GM23338 (cell line): ENCODE data around the gene FREM3. TPM values are rescaled to one million over a fixed set of nuclear protein-coding genes. Genes with fewer than 3 reads are reported as not detected.

Experiments
- ATAC-seq: fragments of 200-7000 bp; cut with Tn5 transposase; 3 replicates; pipeline ENCODE4 v1.9.1; 2020
- DNase-seq: peaks from one replicate; pipeline ENCODE4 v3.0.0-alpha.2; 2015; ENCODE audit warnings: low spot score
- H2AFZ ChIP-seq: fragments of 200-600 bp; sonication (generic); 2 replicates; pipeline ENCODE4 v1.8.0; 2016; ENCODE audit warnings: antibody characterized with exemption, mild to moderate bottlenecking, moderate library complexity
- H3F3A ChIP-seq: fragments of 200-600 bp; sonication (generic); replicated peaks from 2 replicates; pipeline ENCODE4 v1.8.0; 2017; ENCODE audit warnings: antibody characterized with exemption, mixed run types, low read depth
- H3K27ac ChIP-seq: fragments of 200-600 bp; sonication (generic); 2 replicates; pipeline ENCODE4 v1.6.1; 2016; ENCODE audit warnings: low read depth
- H3K27me3 ChIP-seq: fragments of 200-600 bp; sonication (generic); 2 replicates; pipeline ENCODE4 v1.8.0; 2016; ENCODE audit warnings: mild to moderate bottlenecking, mixed run types, moderate library complexity; ENCODE audit not compliant: insufficient read depth
- H3K36me3 ChIP-seq: fragments of 200-600 bp; sonication (generic); 2 replicates; pipeline ENCODE4 v1.8.0; 2016; ENCODE audit warnings: mild to moderate bottlenecking; ENCODE audit not compliant: insufficient read depth
- H3K4me1 ChIP-seq: fragments of 200-600 bp; sonication (generic); 2 replicates; pipeline ENCODE4 v1.8.0; 2016; ENCODE audit warnings: mild to moderate bottlenecking, moderate library complexity; ENCODE audit not compliant: insufficient read depth
- H3K4me2 ChIP-seq: fragments of 200-600 bp; sonication (generic); 2 replicates; pipeline ENCODE4 v1.7.1; 2017; ENCODE audit warnings: mixed run types
- H3K4me3 ChIP-seq: fragments of 200-600 bp; sonication (generic); 2 replicates; pipeline ENCODE4 v1.6.1; 2016; ENCODE audit warnings: mixed run types
- H3K79me2 ChIP-seq: fragments of 200-600 bp; sonication (generic); replicated peaks from 2 replicates; pipeline ENCODE4 v1.8.0; 2017; ENCODE audit warnings: mild to moderate bottlenecking; ENCODE audit not compliant: insufficient read depth
- H3K9me2 ChIP-seq: fragments of 200-600 bp; sonication (generic); 2 replicates; pipeline ENCODE4 v1.8.0; 2017; ENCODE audit not compliant: insufficient read depth
- H4K20me1 ChIP-seq: fragments of 200-600 bp; sonication (generic); replicated peaks from 2 replicates; pipeline ENCODE4 v1.8.0; 2017; ENCODE audit warnings: mild to moderate bottlenecking; ENCODE audit not compliant: insufficient read depth
- H3K27ac Mint-ChIP-seq: 2 replicates; pipeline ENCODE4 v1.8.0; 2020; ENCODE audit warnings: inconsistent platforms, mild to moderate bottlenecking, moderate library complexity, mixed read lengths
- H3K27me3 Mint-ChIP-seq: 3 replicates; pipeline ENCODE4 v1.8.0; 2022; ENCODE audit warnings: low read depth, mild to moderate bottlenecking, moderate library complexity, mixed read lengths, inconsistent platforms; ENCODE audit not compliant: insufficient read depth, poor library complexity
- H3K36me3 Mint-ChIP-seq: 3 replicates; pipeline ENCODE4 v1.8.0; 2021; ENCODE audit warnings: low read depth, mild to moderate bottlenecking, inconsistent platforms, moderate library complexity, mixed read lengths
- H3K4me1 Mint-ChIP-seq: 3 replicates; pipeline ENCODE4 v1.8.0; 2020; ENCODE audit warnings: mild to moderate bottlenecking, inconsistent platforms, mixed read lengths
- H3K4me3 Mint-ChIP-seq: 3 replicates; pipeline ENCODE4 v1.8.0; 2021; ENCODE audit warnings: moderate library complexity, mild to moderate bottlenecking, inconsistent platforms, mixed read lengths
- H3K9me3 Mint-ChIP-seq: 3 replicates; pipeline ENCODE4 v1.8.0; 2020; ENCODE audit warnings: moderate library complexity, mild to moderate bottlenecking, inconsistent platforms, mixed read lengths
- CREB1 ChIP-seq: fragments of 250-450 bp; sonication (Bioruptor Pico); IDR thresholded peaks from 2 replicates; pipeline ENCODE4 v1.5.0; 2020; ENCODE audit warnings: low read depth, mild to moderate bottlenecking, moderate library complexity
- EZH2 ChIP-seq: fragments of 200-600 bp; sonication (generic); IDR thresholded peaks from one replicate; pipeline ENCODE4 v1.8.0; 2017; ENCODE audit warnings: antibody characterized with exemption, mild to moderate bottlenecking, low read depth; ENCODE audit not compliant: unreplicated experiment
- EZH2phosphoT487 ChIP-seq: fragments of 200-600 bp; sonication (generic); IDR thresholded peaks from one replicate; pipeline ENCODE4 v1.8.1; 2018; ENCODE audit warnings: antibody characterized with exemption; ENCODE audit not compliant: unreplicated experiment
- NANOG ChIP-seq: IDR thresholded peaks from 2 replicates; pipeline ENCODE4 v1.6.1; 2016; ENCODE audit warnings: antibody characterized with exemption, borderline replicate concordance
- POLR2AphosphoS5 ChIP-seq: IDR thresholded peaks from 2 replicates; pipeline ENCODE4 v1.6.1; 2016; ENCODE audit warnings: antibody characterized with exemption, low read depth
- STAT1 ChIP-seq: IDR thresholded peaks from one replicate; pipeline ENCODE4 v1.6.1; 2016; ENCODE audit warnings: antibody characterized with exemption; ENCODE audit not compliant: unreplicated experiment
- ZNF114 ChIP-seq: fragments of 250-450 bp; sonication (Bioruptor Pico); IDR thresholded peaks from 2 replicates; pipeline ENCODE4 v1.5.0; 2020; ENCODE audit warnings: mild to moderate bottlenecking, moderate library complexity
- ZNF331 ChIP-seq: fragments of 250-450 bp; sonication (Bioruptor Pico); IDR thresholded peaks from 2 replicates; pipeline ENCODE4 v1.5.0; 2020; ENCODE audit warnings: low read depth, mild to moderate bottlenecking, moderate library complexity
- polyA plus RNA-seq: library from polyadenylated mRNA; unstranded; fragments of >200 nt; fragmentation: Nextera tagmentation; extraction: Ambion mirVana; gene quantifications from 2 replicates; pipeline ENCODE4 v1.2.1, GENCODE V29; 2016
- total RNA-seq: library from RNA; depleted of rRNA; stranded (reverse); fragments of >200 nt; shearing (Covaris generic); gene quantifications from 2 replicates; pipeline ENCODE4 v1.2.3, GENCODE V29; 2014
- TF ChIP-seq, protein P1 (sequence below), 2 experiments: fragments of 200-600 bp in 1 of 2; sonication (generic) in 1 of 2; conservative IDR thresholded peaks; 2 replicates each; pipeline versions ENCODE4 v1.5.1 to v1.6.1; 2016 to 2017; ENCODE audit warnings: antibody characterized with exemption in 2 of 2, low read depth in 2 of 2, mild to moderate bottlenecking in 2 of 2, moderate library complexity in 1 of 2
- TF ChIP-seq, protein P2 (sequence below): IDR thresholded peaks from 2 replicates; pipeline ENCODE4 v1.6.1; 2016; ENCODE audit warnings: antibody characterized with exemption
- TF ChIP-seq, protein P3 (sequence below): fragments of 250-450 bp; sonication (Bioruptor Pico); IDR thresholded peaks from 2 replicates; pipeline ENCODE4 v1.5.0; 2020; ENCODE audit warnings: mild to moderate bottlenecking, moderate library complexity

FREM3 gene
- total and polyA plus RNA-seq, 2 experiments from 2014 or later: 0.03 to 0.07 TPM

DNA sequence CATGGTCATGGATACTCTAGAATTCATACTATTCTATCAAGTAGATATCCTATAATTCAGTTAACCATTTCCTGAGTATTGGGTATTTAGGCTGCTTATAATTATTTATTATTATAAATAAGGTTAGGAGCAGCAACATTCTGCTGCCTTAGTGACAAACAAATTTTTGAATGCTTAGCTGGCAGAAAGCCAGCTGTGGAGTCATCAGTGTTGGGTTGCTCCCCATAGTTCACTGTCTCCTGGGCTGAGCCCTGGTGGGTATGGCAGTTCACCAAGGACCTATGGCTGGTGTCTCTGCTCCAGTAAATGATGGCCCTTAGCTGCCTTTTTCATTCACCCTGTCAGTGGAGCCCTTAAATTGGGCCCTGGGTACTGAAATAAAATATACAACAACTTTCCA, 125.1 kb downstream of the FREM3 start (continued):
- TF ChIP-seq, protein P1, sequence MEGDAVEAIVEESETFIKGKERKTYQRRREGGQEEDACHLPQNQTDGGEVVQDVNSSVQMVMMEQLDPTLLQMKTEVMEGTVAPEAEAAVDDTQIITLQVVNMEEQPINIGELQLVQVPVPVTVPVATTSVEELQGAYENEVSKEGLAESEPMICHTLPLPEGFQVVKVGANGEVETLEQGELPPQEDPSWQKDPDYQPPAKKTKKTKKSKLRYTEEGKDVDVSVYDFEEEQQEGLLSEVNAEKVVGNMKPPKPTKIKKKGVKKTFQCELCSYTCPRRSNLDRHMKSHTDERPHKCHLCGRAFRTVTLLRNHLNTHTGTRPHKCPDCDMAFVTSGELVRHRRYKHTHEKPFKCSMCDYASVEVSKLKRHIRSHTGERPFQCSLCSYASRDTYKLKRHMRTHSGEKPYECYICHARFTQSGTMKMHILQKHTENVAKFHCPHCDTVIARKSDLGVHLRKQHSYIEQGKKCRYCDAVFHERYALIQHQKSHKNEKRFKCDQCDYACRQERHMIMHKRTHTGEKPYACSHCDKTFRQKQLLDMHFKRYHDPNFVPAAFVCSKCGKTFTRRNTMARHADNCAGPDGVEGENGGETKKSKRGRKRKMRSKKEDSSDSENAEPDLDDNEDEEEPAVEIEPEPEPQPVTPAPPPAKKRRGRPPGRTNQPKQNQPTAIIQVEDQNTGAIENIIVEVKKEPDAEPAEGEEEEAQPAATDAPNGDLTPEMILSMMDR (conservative IDR thresholded peaks at IDR 0.05; ENCODE audit: low read depth in 2 of 2): no peak
- TF ChIP-seq POLR2AphosphoS5 (no peak), ZNF331 (no peak), EZH2phosphoT487 (no peak), ZNF114 (no peak), EZH2 (no peak)

DNA sequence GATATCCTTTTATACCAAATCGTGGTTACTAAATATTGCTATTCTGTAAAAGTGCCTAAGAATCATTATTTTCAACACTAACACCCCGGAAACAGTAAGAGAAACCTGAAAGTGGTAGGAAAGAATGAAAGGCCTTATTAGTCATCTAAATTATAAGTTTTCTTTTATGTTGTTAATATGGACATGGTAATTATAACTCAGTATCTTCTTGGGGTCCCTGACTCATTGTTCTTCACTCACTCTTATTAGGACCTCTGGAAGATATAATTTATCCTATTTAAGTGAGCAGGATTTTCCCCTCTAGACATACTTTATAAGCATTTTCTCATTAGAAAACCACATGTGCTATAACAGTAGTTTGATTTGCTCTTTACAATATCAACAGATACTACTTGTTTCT, 136.0 kb downstream of the FREM3 start:
- no peak overlapping the region for H3K4me3 ChIP-seq
- TF ChIP-seq, protein P2, sequence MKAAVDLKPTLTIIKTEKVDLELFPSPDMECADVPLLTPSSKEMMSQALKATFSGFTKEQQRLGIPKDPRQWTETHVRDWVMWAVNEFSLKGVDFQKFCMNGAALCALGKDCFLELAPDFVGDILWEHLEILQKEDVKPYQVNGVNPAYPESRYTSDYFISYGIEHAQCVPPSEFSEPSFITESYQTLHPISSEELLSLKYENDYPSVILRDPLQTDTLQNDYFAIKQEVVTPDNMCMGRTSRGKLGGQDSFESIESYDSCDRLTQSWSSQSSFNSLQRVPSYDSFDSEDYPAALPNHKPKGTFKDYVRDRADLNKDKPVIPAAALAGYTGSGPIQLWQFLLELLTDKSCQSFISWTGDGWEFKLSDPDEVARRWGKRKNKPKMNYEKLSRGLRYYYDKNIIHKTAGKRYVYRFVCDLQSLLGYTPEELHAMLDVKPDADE: no peak
- TF ChIP-seq NANOG: no peak
- H3K9me2 ChIP-seq: no peaks in the 10 kb centered on the region
- no peak overlapping the region for H3K4me2 ChIP-seq
- H3K4me1 ChIP-seq: no peaks in the 10 kb centered on the region
- Mint-ChIP-seq H3K4me1 (peaks cover 2% of the 10 kb centered on the region; the same call in 1 of the 3 replicates), H3K36me3 (0 out of 3 replicates have a peak, but pooled peaks cover 3% of the 10 kb centered on the region), H3K4me3 (no peak overlapping the region), H3K27ac (no peak overlapping the region), H3K9me3 (peaks cover 5% of the 10 kb centered on the region; the same call in 1 of the 3 replicates), H3K27me3 (peaks cover 9% of the 10 kb centered on the region)
- H3K27ac ChIP-seq: no peak overlapping the region
- no peak overlapping the region for H2AFZ ChIP-seq
- no peak for DNase-seq
- H3F3A ChIP-seq: no peaks in the 10 kb centered on the region
- no peaks in the 10 kb centered on the region for H3K79me2 ChIP-seq
- H3K27me3 ChIP-seq: 0 out of 2 replicates have a peak, but pooled peaks cover 3% of the 10 kb centered on the region
- no peaks in the 10 kb centered on the region; the same call in 1 of the 2 replicates for H4K20me1 ChIP-seq
- no peak for ATAC-seq
- no peaks in the 10 kb centered on the region for H3K36me3 ChIP-seq

DNA sequence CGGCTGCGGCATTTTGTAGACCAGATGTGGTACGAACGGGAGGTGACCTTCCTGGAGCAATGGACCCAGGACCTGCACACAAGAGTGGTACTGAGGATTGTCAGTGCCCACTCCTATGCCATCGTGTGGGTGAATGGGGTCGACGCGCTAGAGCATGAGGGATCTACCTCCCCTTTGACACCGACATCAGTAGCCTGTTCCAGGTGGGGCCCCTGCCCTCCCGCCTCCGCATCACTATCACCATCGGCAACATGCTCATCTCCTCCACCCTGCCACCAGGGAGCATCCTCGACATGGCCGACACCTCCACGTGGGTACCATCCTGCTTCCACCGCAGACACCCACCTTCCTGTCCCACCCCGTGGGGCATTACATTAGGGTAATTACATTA, 140.7 kb downstream of the FREM3 start:
- Histone ChIP-seq H3K36me3 (no peaks in the 10 kb centered on the region), H3K4me1 (no peaks in the 10 kb centered on the region), H3K79me2 (no peaks in the 10 kb centered on the region), H3K9me2 (no peaks in the 10 kb centered on the region), H3K27me3 (0 out of 2 replicates have a peak, but pooled peaks cover 3% of the 10 kb centered on the region), H3K4me3 (peak overlapping the region; percentile 54), H3F3A (no peaks in the 10 kb centered on the region), H2AFZ (peak overlapping the region; percentile 64), H4K20me1 (no peaks in the 10 kb centered on the region), H3K27ac (no peak overlapping the region), H3K4me2 (peak overlapping the region; percentile 73)
- DNase-seq (peak; percentile 49), ATAC-seq (peak; percentile 22)
- Mint-ChIP-seq H3K36me3 (0 out of 3 replicates have a peak, but pooled peaks cover 3% of the 10 kb centered on the region), H3K4me1 (peaks cover 9% of the 10 kb centered on the region; the same call in 1 of the 3 replicates), H3K4me3 (peak overlapping the region; percentile 79), H3K27me3 (peaks cover 16% of the 10 kb centered on the region), H3K9me3 (no peaks in the 10 kb centered on the region), H3K27ac (no peak overlapping the region)
- TF ChIP-seq ZNF331 (no peak), STAT1 (no peak), EZH2phosphoT487 (no peak), ZNF114 (no peak), CREB1 (no peak)
- TF ChIP-seq, protein P3, sequence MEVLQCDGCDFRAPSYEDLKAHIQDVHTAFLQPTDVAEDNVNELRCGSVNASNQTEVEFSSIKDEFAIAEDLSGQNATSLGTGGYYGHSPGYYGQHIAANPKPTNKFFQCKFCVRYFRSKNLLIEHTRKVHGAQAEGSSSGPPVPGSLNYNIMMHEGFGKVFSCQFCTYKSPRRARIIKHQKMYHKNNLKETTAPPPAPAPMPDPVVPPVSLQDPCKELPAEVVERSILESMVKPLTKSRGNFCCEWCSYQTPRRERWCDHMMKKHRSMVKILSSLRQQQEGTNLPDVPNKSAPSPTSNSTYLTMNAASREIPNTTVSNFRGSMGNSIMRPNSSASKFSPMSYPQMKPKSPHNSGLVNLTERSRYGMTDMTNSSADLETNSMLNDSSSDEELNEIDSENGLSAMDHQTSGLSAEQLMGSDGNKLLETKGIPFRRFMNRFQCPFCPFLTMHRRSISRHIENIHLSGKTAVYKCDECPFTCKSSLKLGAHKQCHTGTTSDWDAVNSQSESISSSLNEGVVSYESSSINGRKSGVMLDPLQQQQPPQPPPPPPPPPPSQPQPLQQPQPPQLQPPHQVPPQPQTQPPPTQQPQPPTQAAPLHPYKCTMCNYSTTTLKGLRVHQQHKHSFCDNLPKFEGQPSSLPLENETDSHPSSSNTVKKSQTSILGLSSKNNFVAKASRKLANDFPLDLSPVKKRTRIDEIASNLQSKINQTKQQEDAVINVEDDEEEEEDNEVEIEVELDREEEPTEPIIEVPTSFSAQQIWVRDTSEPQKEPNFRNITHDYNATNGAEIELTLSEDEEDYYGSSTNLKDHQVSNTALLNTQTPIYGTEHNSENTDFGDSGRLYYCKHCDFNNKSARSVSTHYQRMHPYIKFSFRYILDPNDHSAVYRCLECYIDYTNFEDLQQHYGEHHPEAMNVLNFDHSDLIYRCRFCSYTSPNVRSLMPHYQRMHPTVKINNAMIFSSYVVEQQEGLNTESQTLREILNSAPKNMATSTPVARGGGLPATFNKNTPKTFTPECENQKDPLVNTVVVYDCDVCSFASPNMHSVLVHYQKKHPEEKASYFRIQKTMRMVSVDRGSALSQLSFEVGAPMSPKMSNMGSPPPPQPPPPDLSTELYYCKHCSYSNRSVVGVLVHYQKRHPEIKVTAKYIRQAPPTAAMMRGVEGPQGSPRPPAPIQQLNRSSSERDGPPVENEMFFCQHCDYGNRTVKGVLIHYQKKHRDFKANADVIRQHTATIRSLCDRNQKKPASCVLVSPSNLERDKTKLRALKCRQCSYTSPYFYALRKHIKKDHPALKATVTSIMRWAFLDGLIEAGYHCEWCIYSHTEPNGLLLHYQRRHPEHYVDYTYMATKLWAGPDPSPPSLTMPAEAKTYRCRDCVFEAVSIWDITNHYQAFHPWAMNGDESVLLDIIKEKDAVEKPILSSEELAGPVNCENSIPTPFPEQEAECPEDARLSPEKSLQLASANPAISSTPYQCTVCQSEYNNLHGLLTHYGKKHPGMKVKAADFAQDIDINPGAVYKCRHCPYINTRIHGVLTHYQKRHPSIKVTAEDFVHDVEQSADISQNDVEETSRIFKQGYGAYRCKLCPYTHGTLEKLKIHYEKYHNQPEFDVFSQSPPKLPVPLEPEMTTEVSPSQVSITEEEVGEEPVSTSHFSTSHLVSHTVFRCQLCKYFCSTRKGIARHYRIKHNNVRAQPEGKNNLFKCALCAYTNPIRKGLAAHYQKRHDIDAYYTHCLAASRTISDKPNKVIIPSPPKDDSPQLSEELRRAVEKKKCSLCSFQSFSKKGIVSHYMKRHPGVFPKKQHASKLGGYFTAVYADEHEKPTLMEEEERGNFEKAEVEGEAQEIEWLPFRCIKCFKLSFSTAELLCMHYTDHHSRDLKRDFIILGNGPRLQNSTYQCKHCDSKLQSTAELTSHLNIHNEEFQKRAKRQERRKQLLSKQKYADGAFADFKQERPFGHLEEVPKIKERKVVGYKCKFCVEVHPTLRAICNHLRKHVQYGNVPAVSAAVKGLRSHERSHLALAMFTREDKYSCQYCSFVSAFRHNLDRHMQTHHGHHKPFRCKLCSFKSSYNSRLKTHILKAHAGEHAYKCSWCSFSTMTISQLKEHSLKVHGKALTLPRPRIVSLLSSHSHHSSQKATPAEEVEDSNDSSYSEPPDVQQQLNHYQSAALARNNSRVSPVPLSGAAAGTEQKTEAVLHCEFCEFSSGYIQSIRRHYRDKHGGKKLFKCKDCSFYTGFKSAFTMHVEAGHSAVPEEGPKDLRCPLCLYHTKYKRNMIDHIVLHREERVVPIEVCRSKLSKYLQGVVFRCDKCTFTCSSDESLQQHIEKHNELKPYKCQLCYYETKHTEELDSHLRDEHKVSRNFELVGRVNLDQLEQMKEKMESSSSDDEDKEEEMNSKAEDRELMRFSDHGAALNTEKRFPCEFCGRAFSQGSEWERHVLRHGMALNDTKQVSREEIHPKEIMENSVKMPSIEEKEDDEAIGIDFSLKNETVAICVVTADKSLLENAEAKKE: no peak
